Measurements from ENCODE around the gene IGLL5.

- TF ChIP-seq CTCF (conservative IDR thresholded peaks at IDR 0.05; ENCODE audit: low read length) (no peak), EZH2phosphoT487 (IDR thresholded peaks at IDR 0.05; ENCODE audit: borderline replicate concordance) (no peak)
These were observed 40.4 kb upstream of the IGLL5 start for GRCh38 chr22:22847241-22847640.
